ENCODE results near the gene DSP. TPM values are rescaled to one million over a fixed set of nuclear protein-coding genes. Genes with fewer than 3 reads are reported as not detected.

DSP gene
- total RNA-seq, 1 donor from 2014 or later: 172 TPM

- H3K27ac Mint-ChIP-seq: no peak overlapping the region
- no peak for TF ChIP-seq CTCF (IDR thresholded peaks at IDR 0.05; ENCODE audit: unreplicated experiment)
- H3K4me3 Mint-ChIP-seq: no peak overlapping the region
- H3K9me3 Mint-ChIP-seq: peaks cover 4% of the 10 kb centered on the region
- H3K36me3 Mint-ChIP-seq: no peaks in the 10 kb centered on the region
- H3K4me1 Mint-ChIP-seq: no peaks in the 10 kb centered on the region
- H3K27me3 Mint-ChIP-seq (ENCODE audit: low read depth): peaks cover 9% of the 10 kb centered on the region
- DNase-seq (ENCODE audit: low spot score in 2 of 2, unreplicated experiment in 2 of 2): no peak
Observed at GRCh38 chr6:7629321-7629720, 87.8 kb downstream of the DSP start.

- H3K27ac Mint-ChIP-seq: no peak overlapping the region
- H3K9me3 Mint-ChIP-seq: peaks cover 4% of the 10 kb centered on the region
- peaks cover 9% of the 10 kb centered on the region for H3K27me3 Mint-ChIP-seq (ENCODE audit: low read depth)
- no peaks in the 10 kb centered on the region for H3K36me3 Mint-ChIP-seq
- H3K4me1 Mint-ChIP-seq: no peaks in the 10 kb centered on the region
- no peak overlapping the region for H3K4me3 Mint-ChIP-seq
- DNase-seq (ENCODE audit: low spot score in 2 of 2, unreplicated experiment in 2 of 2): no peak
- TF ChIP-seq CTCF (IDR thresholded peaks at IDR 0.05; ENCODE audit: unreplicated experiment): no peak
Observed at GRCh38 chr6:7630792-7631191, 89.3 kb downstream of the DSP start.

- H3K4me3 Mint-ChIP-seq: no peak overlapping the region
Observed at GRCh38 chr6:7631466-7631865, 90.0 kb downstream of the DSP start.

GRCh38 chr6:7632501-7633290 is 91.2 kb downstream of the DSP start:
- DNase-seq (ENCODE audit: low spot score in 2 of 2, unreplicated experiment in 2 of 2): no peak
- Mint-ChIP-seq H3K27ac (no peak overlapping the region), H3K9me3 (no peaks in the 10 kb centered on the region), H3K4me3 (no peak overlapping the region), H3K36me3 (no peaks in the 10 kb centered on the region), H3K27me3 (ENCODE audit: low read depth) (peaks cover 7% of the 10 kb centered on the region), H3K4me1 (no peaks in the 10 kb centered on the region)
- no peak for TF ChIP-seq CTCF (IDR thresholded peaks at IDR 0.05; ENCODE audit: unreplicated experiment)

More at GRCh38 chr6:7631466-7631865, 90.0 kb downstream of the DSP start:
- no peak for DNase-seq (ENCODE audit: low spot score in 2 of 2, unreplicated experiment in 2 of 2)
- Mint-ChIP-seq H3K27ac (no peak overlapping the region), H3K27me3 (ENCODE audit: low read depth) (peaks cover 9% of the 10 kb centered on the region), H3K9me3 (peaks cover 4% of the 10 kb centered on the region), H3K4me1 (no peaks in the 10 kb centered on the region), H3K36me3 (no peaks in the 10 kb centered on the region)
- TF ChIP-seq CTCF (IDR thresholded peaks at IDR 0.05; ENCODE audit: unreplicated experiment): no peak

GRCh38 chr6:7633361-7633760 is 91.9 kb downstream of the DSP start:
- Mint-ChIP-seq H3K27me3 (ENCODE audit: low read depth) (peaks cover 7% of the 10 kb centered on the region), H3K4me1 (no peaks in the 10 kb centered on the region), H3K4me3 (no peak overlapping the region), H3K27ac (no peak overlapping the region), H3K36me3 (no peaks in the 10 kb centered on the region), H3K9me3 (no peaks in the 10 kb centered on the region)
- TF ChIP-seq CTCF (IDR thresholded peaks at IDR 0.05; ENCODE audit: unreplicated experiment): no peak
- no peak for DNase-seq (ENCODE audit: low spot score in 2 of 2, unreplicated experiment in 2 of 2)
